Measurements from ENCODE around the gene PTPRD.

The PTPRD gene

GRCh38 chr9:8337834-8338766 lies 2274.7 kb downstream of the PTPRD start:
- no peak for DNase-seq

GRCh38 chr9:8332871-8333270 lies 2279.9 kb downstream of the PTPRD start:
- DNase-seq = no peak

- DNase-seq = no peak
Measured at GRCh38 chr9:8332331-8332650, 2280.5 kb downstream of the PTPRD start.

GRCh38 chr9:8331507-8332330 lies 2281.1 kb downstream of the PTPRD start:
- DNase-seq = no peak

GRCh38 chr9:8329561-8330283 lies 2283.1 kb downstream of the PTPRD start:
- DNase-seq = peak; percentile 43

GRCh38 chr9:8315211-8315610 lies 2297.6 kb downstream of the PTPRD start:
- no peak for DNase-seq

GRCh38 chr9:8309258-8309657 lies 2303.5 kb downstream of the PTPRD start:
- DNase-seq = no peak

- no peak for DNase-seq
Measured at GRCh38 chr9:8304720-8305119, 2308.1 kb downstream of the PTPRD start.

- DNase-seq = no peak
Measured at GRCh38 chr9:8301296-8301695, 2311.5 kb downstream of the PTPRD start.

- no peak for DNase-seq
Measured at GRCh38 chr9:8297047-8297446, 2315.8 kb downstream of the PTPRD start.

GRCh38 chr9:8292657-8293056 lies 2320.1 kb downstream of the PTPRD start:
- no peak for DNase-seq

GRCh38 chr9:8289681-8290080 lies 2323.1 kb downstream of the PTPRD start:
- no peak for DNase-seq

GRCh38 chr9:8287970-8288369 lies 2324.8 kb downstream of the PTPRD start:
- no peak for DNase-seq

GRCh38 chr9:8287501-8287900 lies 2325.3 kb downstream of the PTPRD start:
- no peak for DNase-seq

GRCh38 chr9:8284884-8285283 lies 2327.9 kb downstream of the PTPRD start:
- DNase-seq = no peak

GRCh38 chr9:8282535-8282934 lies 2330.3 kb downstream of the PTPRD start:
- DNase-seq = no peak

GRCh38 chr9:8280811-8281210 lies 2332.0 kb downstream of the PTPRD start:
- no peak for DNase-seq

- DNase-seq = no peak
Measured at GRCh38 chr9:8278048-8278447, 2334.8 kb downstream of the PTPRD start.

- DNase-seq = no peak
Measured at GRCh38 chr9:8270235-8270634, 2342.6 kb downstream of the PTPRD start.

GRCh38 chr9:8268881-8269280 lies 2343.9 kb downstream of the PTPRD start:
- DNase-seq = no peak

GRCh38 chr9:8268216-8268878 lies 2344.5 kb downstream of the PTPRD start:
- no peak for DNase-seq

- DNase-seq = no peak
Measured at GRCh38 chr9:8267636-8268035, 2345.2 kb downstream of the PTPRD start.

GRCh38 chr9:8266861-8267260 lies 2345.9 kb downstream of the PTPRD start:
- DNase-seq = no peak
